ENCODE data around the gene FASTK.

The FASTK gene

GRCh38 chr7:151083824-151084160 is 3.2 kb upstream of the FASTK start:
- no peaks in the 10 kb centered on the region; the same call in 1 of the 2 replicates for H3K36me3 ChIP-seq (ENCODE audit: insufficient read depth, low read length)
- peak overlapping the region; percentile 99 for H3K9ac ChIP-seq (ENCODE audit: low read depth, low read length, poor library complexity, severe bottlenecking)
- H2AFZ ChIP-seq (ENCODE audit: low read length): peak overlapping the region; percentile 90
- H4K20me1 ChIP-seq (ENCODE audit: insufficient read depth, low read length, poor library complexity, severe bottlenecking): peaks cover 32% of the 10 kb centered on the region
- peak overlapping the region; percentile 100 for H3K4me3 ChIP-seq (ENCODE audit: low read length, poor library complexity, severe bottlenecking)
- no peaks in the 10 kb centered on the region for H3K9me3 ChIP-seq (ENCODE audit: insufficient read depth, low read depth, low read length)
- no peaks in the 10 kb centered on the region for H3F3A ChIP-seq (ENCODE audit: low read depth)
- H3K27me3 ChIP-seq (ENCODE audit: insufficient read depth, low read length, poor library complexity, severe bottlenecking): no peaks in the 10 kb centered on the region
- H3K9me2 ChIP-seq (replicated peaks; ENCODE audit: low read depth, low read length): no peaks in the 10 kb centered on the region
- H3K79me2 ChIP-seq (ENCODE audit: insufficient read depth, low read length): peaks cover 61% of the 10 kb centered on the region
- H3K4me1 ChIP-seq (ENCODE audit: insufficient read depth, low read length, poor library complexity, severe bottlenecking): peaks cover 45% of the 10 kb centered on the region
- TF ChIP-seq EZH2phosphoT487 (IDR thresholded peaks at IDR 0.05; ENCODE audit: borderline replicate concordance) (no peak), CTCF (conservative IDR thresholded peaks at IDR 0.05; ENCODE audit: low read length) (no peak)
- peak overlapping the region; percentile 88 for H3K4me2 ChIP-seq (ENCODE audit: low read depth, low read length, poor library complexity, severe bottlenecking)

DNA sequence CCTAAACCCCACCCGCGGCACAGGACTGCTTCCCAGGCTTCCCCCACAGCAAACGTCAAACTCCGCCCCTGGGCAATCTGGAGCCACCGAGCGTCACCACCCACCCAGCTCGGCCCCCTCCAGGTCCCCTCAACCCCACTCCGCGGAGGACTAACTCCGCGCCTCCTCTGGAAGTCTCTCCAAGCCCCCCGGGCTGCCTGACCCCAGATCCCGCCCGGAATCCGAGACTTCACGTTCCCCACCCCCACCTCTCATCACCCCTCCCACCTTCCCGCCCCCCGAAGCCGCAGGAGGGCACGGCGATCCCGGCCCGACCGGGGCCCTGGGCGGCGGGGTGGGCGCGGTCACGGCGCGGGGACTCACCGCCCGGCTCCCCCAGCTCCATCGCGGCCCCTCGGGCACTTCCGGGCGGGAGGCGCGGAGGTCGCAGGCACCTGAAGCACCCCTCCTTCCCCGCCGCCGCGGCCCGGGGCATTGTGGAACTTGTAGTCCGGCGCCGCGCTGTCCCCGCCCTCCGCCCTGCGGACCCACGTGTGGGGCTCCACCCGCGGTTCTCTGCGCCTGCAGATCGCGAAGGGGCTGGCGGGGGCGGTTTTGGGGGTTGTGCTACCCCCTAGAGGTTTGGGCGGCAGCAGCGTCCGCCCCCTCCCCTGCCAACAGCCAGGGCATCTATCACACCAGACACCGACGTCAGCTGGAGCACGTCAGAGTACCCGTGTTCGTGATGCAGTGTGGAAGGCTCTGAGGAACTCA is 2.6 kb upstream of the FASTK start, which contains the start of gene TMUB1:
TSS of gene TMUB1 (minus strand) at position 423 of the 753 bp plus-strand sequence. CDS start 930 bp downstream, outside the sequence.
- Histone ChIP-seq H2AFZ (ENCODE audit: low read length) (peak within 1 kb of the TSS; percentile 90), H3K27me3 (ENCODE audit: insufficient read depth, low read length, poor library complexity, severe bottlenecking) (no peaks in the 10 kb centered on the region), H3K4me1 (ENCODE audit: insufficient read depth, low read length, poor library complexity, severe bottlenecking) (peaks cover 45% of the 10 kb centered on the region), H3F3A (ENCODE audit: low read depth) (0 out of 2 replicates have a peak, but pooled peaks cover under 1% of the 10 kb centered on the region), H3K9me2 (replicated peaks; ENCODE audit: low read depth, low read length) (no peaks in the 10 kb centered on the region), H3K36me3 (ENCODE audit: insufficient read depth, low read length) (no peaks in the 10 kb centered on the region; the same call in 1 of the 2 replicates), H4K20me1 (ENCODE audit: insufficient read depth, low read length, poor library complexity, severe bottlenecking) (peaks cover 27% of the 10 kb centered on the region), H3K9ac (ENCODE audit: low read depth, low read length, poor library complexity, severe bottlenecking) (peak within 1 kb of the TSS; percentile 99), H3K4me3 (ENCODE audit: low read length, poor library complexity, severe bottlenecking) (peak within 1 kb of the TSS; percentile 100), H3K79me2 (ENCODE audit: insufficient read depth, low read length) (peaks cover 56% of the 10 kb centered on the region), H3K9me3 (ENCODE audit: insufficient read depth, low read depth, low read length) (no peaks in the 10 kb centered on the region), H3K4me2 (ENCODE audit: low read depth, low read length, poor library complexity, severe bottlenecking) (peak within 1 kb of the TSS; percentile 88)
- TF ChIP-seq EZH2phosphoT487 (IDR thresholded peaks at IDR 0.05; ENCODE audit: borderline replicate concordance) (no peak), CTCF (conservative IDR thresholded peaks at IDR 0.05; ENCODE audit: low read length) (no peak)

DNA sequence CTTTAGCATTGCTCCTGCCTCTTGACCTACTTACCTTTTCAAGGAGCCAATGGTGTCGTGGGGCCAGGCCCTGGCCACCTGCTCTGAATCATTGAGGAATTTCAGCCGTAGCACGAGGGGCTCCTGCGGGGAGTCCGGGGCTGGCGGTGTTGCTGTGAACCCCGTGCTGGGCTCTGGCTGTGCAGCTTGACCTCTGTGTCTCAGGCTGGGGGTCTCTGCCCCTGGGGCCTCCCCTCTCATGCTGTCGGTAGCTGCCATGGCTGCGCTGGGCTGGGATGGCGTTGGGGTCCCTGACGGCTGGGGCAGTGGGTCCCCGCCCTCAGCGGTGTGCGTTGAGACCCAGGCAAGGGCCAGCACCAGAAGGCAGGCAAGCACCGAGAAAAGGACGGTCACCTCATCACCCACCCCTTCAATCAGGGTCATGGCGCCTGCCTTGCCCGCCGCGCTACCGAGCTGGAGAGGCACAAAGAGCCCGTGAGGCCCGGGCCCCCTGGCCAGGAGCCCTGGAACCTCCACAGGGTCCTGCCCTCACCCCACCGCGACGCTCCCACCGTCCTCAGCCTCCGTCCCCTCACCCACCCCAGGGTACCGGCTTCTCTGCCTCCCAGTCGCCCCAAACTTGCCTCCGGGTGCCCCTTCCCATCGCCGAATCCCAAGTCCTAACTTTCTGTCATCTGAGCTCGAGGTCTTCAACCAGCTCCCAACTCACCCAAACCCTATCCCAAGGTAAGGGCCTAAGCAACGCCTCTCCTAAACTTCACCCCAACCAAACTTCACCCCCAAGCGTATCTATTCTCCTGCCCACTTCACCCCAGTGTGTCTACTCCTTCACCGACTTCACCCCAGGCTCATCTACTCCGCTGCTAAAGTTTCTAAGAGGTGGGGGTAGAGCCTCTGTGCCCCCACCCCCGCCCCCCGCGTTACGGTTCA is 1.8 kb upstream of the FASTK start:
- no peaks in the 10 kb centered on the region for H3K9me2 ChIP-seq (replicated peaks; ENCODE audit: low read depth, low read length)
- H3K4me3 ChIP-seq (ENCODE audit: low read length, poor library complexity, severe bottlenecking): peak overlapping the region; percentile 100
- no peaks in the 10 kb centered on the region for H3K9me3 ChIP-seq (ENCODE audit: insufficient read depth, low read depth, low read length)
- peak overlapping the region; percentile 99 for H3K9ac ChIP-seq (ENCODE audit: low read depth, low read length, poor library complexity, severe bottlenecking)
- peaks cover 40% of the 10 kb centered on the region for H3K4me1 ChIP-seq (ENCODE audit: insufficient read depth, low read length, poor library complexity, severe bottlenecking)
- H3K4me2 ChIP-seq (ENCODE audit: low read depth, low read length, poor library complexity, severe bottlenecking): peak overlapping the region; percentile 88
- TF ChIP-seq CTCF (conservative IDR thresholded peaks at IDR 0.05; ENCODE audit: low read length): no peak
- TF ChIP-seq EZH2phosphoT487 (IDR thresholded peaks at IDR 0.05; ENCODE audit: borderline replicate concordance): no peak
- peak overlapping the region; percentile 90 for H2AFZ ChIP-seq (ENCODE audit: low read length)
- 0 out of 2 replicates have a peak, but pooled peaks cover 5% of the 10 kb centered on the region for H3F3A ChIP-seq (ENCODE audit: low read depth)
- peaks cover 47% of the 10 kb centered on the region for H3K79me2 ChIP-seq (ENCODE audit: insufficient read depth, low read length)
- H3K27me3 ChIP-seq (ENCODE audit: insufficient read depth, low read length, poor library complexity, severe bottlenecking): no peaks in the 10 kb centered on the region
- H3K36me3 ChIP-seq (ENCODE audit: insufficient read depth, low read length): no peaks in the 10 kb centered on the region; the same call in 1 of the 2 replicates
- peaks cover 19% of the 10 kb centered on the region for H4K20me1 ChIP-seq (ENCODE audit: insufficient read depth, low read length, poor library complexity, severe bottlenecking)

All from Loucy (cell line).